ENCODE results near the gene ARHGAP15.

ARHGAP15 gene

GRCh38 chr2:143611336-143611735, 482.1 kb downstream of the ARHGAP15 start:
- DNase-seq (ENCODE audit: low read depth in 1 of 2, low spot score in 1 of 2) = no peak

GRCh38 chr2:143615562-143615961, 486.3 kb downstream of the ARHGAP15 start:
- no peak for DNase-seq (ENCODE audit: low read depth in 1 of 2, low spot score in 1 of 2)

GRCh38 chr2:143616452-143616851, 487.2 kb downstream of the ARHGAP15 start:
- DNase-seq (ENCODE audit: low read depth in 1 of 2, low spot score in 1 of 2) = no peak

- DNase-seq (ENCODE audit: low read depth in 1 of 2, low spot score in 1 of 2) = no peak
Observed at GRCh38 chr2:143617803-143618415, 488.7 kb downstream of the ARHGAP15 start.

DNA sequence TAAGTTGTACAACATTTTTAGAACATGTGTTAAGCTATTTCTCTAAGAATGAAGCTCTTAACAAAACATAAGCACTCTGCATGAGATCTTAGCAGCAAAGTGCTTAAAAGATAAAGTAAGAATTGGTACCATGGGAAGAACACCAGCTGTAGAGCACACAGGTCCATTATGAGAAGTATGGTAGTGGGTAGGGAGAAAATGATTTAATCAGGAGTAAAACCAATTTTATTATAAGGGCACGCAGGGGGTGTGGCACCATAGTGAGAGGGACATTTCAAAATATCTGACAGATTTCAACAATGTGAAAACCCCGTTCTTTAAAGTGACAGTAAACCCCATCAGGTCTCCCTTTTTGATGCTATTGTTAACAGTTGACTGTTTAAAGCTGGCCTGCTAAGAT, 492.9 kb downstream of the ARHGAP15 start:
- no peak for DNase-seq (ENCODE audit: low read depth in 1 of 2, low spot score in 1 of 2)

GRCh38 chr2:143623231-143623908, 494.2 kb downstream of the ARHGAP15 start:
- DNase-seq (ENCODE audit: low read depth in 1 of 2, low spot score in 1 of 2) = no peak

DNA sequence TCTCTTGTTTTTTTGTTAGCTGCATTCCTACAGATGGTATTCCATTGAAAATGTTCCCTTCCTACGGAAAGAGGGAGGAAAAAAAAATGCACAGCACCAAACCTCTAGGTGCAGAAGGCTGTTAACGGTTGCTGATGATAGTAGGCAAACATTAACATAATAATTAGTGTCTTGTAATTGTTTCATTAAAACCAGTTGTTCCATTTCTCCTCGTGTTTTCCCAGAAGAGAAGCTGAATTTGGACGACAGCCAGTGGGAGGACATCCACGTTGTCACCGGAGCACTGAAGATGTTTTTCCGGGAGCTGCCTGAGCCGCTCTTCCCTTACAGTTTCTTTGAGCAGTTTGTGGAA, 494.7 kb downstream of the ARHGAP15 start:
- DNase-seq (ENCODE audit: low read depth in 1 of 2, low spot score in 1 of 2) = no peak

DNA sequence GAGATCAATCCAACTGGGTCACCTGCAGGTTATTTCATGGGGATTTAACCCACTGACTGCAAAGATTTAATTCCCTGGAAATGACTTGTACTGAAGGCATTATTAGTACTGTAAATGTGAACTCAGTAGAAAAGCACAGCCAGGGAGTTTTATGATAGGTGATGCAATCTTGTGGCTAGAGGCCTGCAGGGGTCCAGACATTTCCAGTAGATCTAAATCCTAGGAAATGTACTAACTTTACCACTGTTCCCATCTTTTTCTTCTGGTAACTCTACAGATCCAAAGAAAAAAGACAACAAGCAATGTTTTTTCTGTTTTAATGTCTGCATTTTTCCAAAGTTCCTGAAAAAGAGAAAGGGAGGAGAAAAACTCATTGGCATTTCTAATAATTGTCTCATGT, 500.1 kb downstream of the ARHGAP15 start:
- DNase-seq (ENCODE audit: low read depth in 1 of 2, low spot score in 1 of 2) = no peak

- DNase-seq (ENCODE audit: low read depth in 1 of 2, low spot score in 1 of 2) = no peak
Observed at GRCh38 chr2:143632751-143633374, 503.6 kb downstream of the ARHGAP15 start.

- DNase-seq (ENCODE audit: low read depth in 1 of 2, low spot score in 1 of 2) = no peak
Observed at GRCh38 chr2:143633419-143633818, 504.2 kb downstream of the ARHGAP15 start.

DNA sequence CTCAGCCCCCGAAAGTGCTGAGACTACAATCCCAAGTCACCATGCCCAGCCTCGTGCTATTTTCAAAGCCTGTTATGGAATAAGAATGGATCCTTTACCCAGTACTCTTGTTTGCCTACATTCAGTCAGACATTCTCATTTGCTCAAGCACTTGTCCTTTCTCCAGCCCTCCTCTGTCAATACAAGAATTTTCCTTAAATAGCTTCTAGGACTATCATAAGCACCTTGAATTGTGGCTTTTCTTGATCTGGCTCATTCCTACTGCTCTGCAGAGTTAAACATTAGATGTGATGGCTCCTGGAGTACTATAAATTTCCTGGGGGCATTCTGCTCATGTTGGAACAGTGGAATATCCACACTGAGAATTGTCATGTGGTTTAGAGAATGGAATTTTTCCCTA, 506.1 kb downstream of the ARHGAP15 start:
- DNase-seq (ENCODE audit: low read depth in 1 of 2, low spot score in 1 of 2) = no peak

- DNase-seq (ENCODE audit: low read depth in 1 of 2, low spot score in 1 of 2) = no peak
Observed at GRCh38 chr2:143635936-143636335, 506.7 kb downstream of the ARHGAP15 start.

GRCh38 chr2:143640826-143641225, 511.6 kb downstream of the ARHGAP15 start:
- DNase-seq (ENCODE audit: low read depth in 1 of 2, low spot score in 1 of 2) = no peak

GRCh38 chr2:143645921-143646645, 516.9 kb downstream of the ARHGAP15 start:
- no peak for DNase-seq (ENCODE audit: low read depth in 1 of 2, low spot score in 1 of 2)

DNA sequence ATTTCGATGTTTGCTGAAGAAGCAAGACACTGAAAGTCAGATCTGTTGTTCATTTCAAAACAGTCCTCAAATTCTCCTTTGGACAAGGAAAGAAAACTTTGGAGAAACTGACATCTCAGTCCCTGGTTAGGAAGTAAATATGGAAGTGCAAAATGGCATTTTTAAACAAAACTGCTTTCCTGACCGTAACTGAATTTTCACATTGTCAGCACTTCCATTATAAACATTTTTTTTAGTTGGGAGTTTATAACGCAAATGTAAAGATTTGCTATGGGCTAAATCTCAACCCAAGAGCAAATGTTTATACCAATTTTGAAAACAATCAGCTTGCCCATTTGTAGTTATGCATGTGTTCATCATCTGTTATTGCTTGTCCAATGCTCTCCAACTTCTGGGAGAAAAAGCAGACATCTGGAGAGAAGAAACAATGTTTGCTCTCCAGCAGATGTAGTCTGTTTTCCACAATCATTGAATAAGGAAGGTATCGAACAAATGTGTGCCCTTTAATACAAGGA, 520.1 kb downstream of the ARHGAP15 start:
- DNase-seq (ENCODE audit: low read depth in 1 of 2, low spot score in 1 of 2) = no peak

GRCh38 chr2:143652692-143653091, 523.5 kb downstream of the ARHGAP15 start:
- no peak for DNase-seq (ENCODE audit: low read depth in 1 of 2, low spot score in 1 of 2)

GRCh38 chr2:143668234-143668633, 539.0 kb downstream of the ARHGAP15 start:
- DNase-seq (ENCODE audit: low read depth in 1 of 2, low spot score in 1 of 2) = no peak

DNA sequence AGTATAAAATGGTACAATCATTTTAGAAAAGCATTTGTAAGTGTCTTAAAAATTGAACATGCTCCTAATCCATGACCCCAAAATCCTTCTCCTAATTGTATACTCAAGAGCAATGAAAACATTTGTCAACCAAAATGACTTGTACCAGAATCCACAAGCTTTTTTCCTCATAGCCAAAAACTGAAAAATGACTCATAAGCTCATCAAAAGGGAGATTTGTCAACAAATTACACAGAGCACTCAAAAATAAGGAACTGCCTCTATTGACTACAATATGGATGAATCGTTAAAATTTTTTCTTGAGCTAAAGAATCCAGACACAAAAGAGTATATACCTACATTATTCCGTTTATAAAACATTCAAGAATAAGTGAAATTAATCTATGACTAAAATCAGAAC, 544.8 kb downstream of the ARHGAP15 start:
- no peak for DNase-seq (ENCODE audit: low read depth in 1 of 2, low spot score in 1 of 2)

DNA sequence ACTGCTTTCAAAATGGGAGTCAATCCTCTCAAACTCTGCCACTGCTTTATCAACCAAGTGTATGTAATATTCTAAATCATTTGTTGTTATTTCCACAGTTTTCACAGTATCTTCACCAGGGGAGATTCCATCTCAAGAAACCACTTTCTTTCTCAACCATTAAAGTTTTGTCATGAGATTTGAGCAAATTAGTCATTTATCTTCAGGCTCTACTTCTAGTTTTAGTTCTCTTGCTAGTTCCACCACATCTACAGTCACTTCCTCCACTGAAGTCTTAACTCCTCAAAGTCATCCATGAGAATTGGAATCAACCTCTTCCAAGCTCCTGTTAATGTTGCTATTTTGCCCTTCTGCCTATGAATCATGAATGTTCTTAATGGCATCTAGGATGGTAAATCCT, 545.8 kb downstream of the ARHGAP15 start:
- DNase-seq (ENCODE audit: low read depth in 1 of 2, low spot score in 1 of 2) = no peak

DNA sequence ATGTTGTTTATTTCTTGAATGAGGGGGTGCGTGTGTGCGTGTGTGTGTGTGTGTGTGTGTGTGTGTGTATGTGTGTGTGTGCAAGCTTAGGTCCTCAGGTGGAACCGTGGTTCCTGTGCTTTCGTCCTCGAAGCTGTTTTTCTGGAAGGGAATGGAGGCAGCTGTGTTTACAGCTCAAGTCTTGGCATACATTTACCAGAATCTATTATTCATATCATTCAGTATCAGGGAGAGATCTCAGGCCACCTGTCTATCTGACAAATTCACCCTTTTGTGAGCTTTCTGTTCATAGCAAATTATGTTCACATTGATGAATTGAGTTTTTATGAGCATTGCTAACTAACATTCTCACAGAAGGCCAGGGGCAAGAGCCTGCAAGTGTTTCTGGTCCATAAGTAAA, 550.4 kb downstream of the ARHGAP15 start:
- DNase-seq (ENCODE audit: low read depth in 1 of 2, low spot score in 1 of 2) = no peak

DNA sequence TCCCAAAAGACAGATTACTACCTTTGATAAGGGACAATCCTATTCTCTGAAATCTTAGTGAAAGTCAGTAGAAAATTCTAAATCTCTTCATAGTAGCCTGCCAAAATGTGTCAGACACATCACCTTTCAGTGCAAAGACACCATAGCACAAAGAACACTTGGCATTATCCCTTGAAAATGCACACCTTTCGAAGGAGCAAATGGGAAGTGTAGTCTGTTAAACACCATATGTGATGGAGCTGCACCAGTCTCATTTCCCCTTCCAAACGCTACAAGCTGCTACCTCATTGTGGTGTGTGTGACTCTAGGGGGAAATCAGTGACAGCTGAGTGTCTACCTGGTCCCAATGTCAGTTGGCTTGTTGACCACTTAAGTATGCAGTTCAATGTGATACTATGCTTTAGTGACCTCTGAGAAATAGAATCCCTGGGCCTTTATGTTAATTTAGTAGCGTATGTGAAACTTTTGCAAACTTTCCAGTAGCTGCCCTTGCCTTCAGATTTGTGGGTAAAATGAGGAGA, 551.7 kb downstream of the ARHGAP15 start:
- no peak for DNase-seq (ENCODE audit: low read depth in 1 of 2, low spot score in 1 of 2)

All from activated T-helper 1 cell treated with anti-CD3 and anti-CD28 coated beads, Interleukin-2, amount 50 U/mL, for 16 hours (primary cell).